SK-N-MC (cell line): ENCODE measurements around the gene MSTO1.
"Not testable (repeated sequence)": the region's sequence is repeated elsewhere in the genome, so short reads cannot be mapped to it uniquely, and the experiment has no call there.

ENCODE experiments used
- DNase-seq: peaks from one replicate; pipeline ENCODE4 v3.0.0-alpha.2; 2011; ENCODE audit warnings: low read depth, low spot score
- H3K27ac ChIP-seq: fragments of 200-600 bp; sonication (generic); 2 replicates; pipeline ENCODE4 v1.5.1; 2016; ENCODE audit warnings: mixed run types
- H3K36me3 ChIP-seq: fragments of 200-600 bp; sonication (generic); 2 replicates; pipeline ENCODE4 v1.6.1; 2017; ENCODE audit warnings: antibody characterized with exemption, low read length, mixed read lengths; ENCODE audit not compliant: insufficient read depth
- H3K4me3 ChIP-seq: fragments of 200-600 bp; sonication (generic); 2 replicates; pipeline ENCODE4 v1.5.1; 2016
- H3K9ac ChIP-seq: fragments of 200-600 bp; sonication (generic); 2 replicates; pipeline ENCODE4 v1.8.0; 2017; ENCODE audit warnings: mixed run types, mixed read lengths; ENCODE audit not compliant: insufficient read length
- H3K9me3 ChIP-seq: fragments of 200-600 bp; sonication (generic); 2 replicates; pipeline ENCODE4 v1.6.1; 2017; ENCODE audit warnings: low read depth, mild to moderate bottlenecking, antibody characterized with exemption, low read length, moderate library complexity, mixed read lengths
- EZH2 ChIP-seq: fragments of 200-600 bp; sonication (generic); IDR thresholded peaks from one replicate; pipeline ENCODE4 v1.6.1; 2017; ENCODE audit warnings: antibody characterized with exemption
- FOXP2 ChIP-seq: optimal IDR thresholded peaks from 2 replicates; pipeline ENCODE3; 2011; ENCODE audit warnings: mild to moderate bottlenecking, moderate library complexity; ENCODE audit not compliant: insufficient read depth; ENCODE audit errors: extremely low read length, control extremely low read depth
- POLR2AphosphoS5 ChIP-seq: IDR thresholded peaks from 2 replicates; pipeline ENCODE4 v1.6.1; 2012; ENCODE audit warnings: mild to moderate bottlenecking, low read depth, low read length, borderline replicate concordance

MSTO1 gene

DNA sequence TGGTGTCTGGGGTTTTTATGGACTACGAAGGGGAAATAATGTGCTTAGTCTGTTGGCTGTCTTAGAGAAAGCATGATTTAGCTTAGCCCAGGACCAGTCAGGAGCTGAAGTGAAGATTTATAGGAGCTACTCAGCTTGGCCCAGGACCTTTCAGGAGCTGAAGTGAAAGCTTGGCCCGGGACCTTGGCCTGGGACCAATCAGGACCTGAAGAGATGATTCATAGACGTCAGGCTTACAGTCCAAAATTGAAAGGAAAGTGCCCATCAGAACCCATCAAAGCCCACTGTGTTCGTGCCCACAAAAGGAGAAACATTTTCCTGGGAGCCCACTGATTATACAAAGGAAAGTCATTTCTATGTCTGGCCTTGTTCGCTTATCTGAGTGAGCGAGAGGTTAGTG, 35.6 kb downstream of the MSTO1 start:
- Histone ChIP-seq H3K27ac (peak overlapping the region; percentile 55), H3K4me3 (no peak overlapping the region), H3K36me3 (no peaks in the 10 kb centered on the region; the same call in 1 of the 2 replicates), H3K9ac (no peak overlapping the region), H3K9me3 (peaks cover 10% of the 10 kb centered on the region; the same call in 1 of the 2 replicates)
- no peak for TF ChIP-seq FOXP2
- no peak for TF ChIP-seq POLR2AphosphoS5
- TF ChIP-seq EZH2, result no peak
- DNase-seq, result no peak

DNA sequence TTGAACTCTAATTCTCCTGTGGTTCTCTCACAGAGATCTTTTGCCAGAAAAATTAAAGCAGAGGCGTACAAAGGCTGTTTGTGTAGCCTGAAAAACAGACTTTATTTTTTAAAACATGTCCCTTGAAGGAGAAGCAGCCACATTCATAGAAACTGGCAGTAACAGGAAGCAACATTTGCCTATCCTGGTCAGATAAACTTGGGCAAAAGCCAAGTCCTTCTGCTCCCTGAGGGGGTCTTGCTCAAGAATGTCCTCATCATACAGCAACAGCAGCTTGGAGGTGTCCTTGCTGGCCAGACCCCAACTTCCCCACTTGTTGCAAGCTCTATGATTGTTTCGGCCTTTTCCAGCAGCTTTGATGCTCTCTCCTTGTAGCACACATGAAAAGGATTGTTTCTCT, 36.3 kb downstream of the MSTO1 start:
- Histone ChIP-seq H3K9ac (no peak overlapping the region), H3K27ac (peak overlapping the region; percentile 55), H3K36me3 (no peaks in the 10 kb centered on the region; the same call in 1 of the 2 replicates), H3K9me3 (peaks cover 10% of the 10 kb centered on the region; the same call in 1 of the 2 replicates), H3K4me3 (no peak overlapping the region)
- TF ChIP-seq FOXP2 (no peak), EZH2 (no peak), POLR2AphosphoS5 (no peak)
- no peak for DNase-seq

DNA sequence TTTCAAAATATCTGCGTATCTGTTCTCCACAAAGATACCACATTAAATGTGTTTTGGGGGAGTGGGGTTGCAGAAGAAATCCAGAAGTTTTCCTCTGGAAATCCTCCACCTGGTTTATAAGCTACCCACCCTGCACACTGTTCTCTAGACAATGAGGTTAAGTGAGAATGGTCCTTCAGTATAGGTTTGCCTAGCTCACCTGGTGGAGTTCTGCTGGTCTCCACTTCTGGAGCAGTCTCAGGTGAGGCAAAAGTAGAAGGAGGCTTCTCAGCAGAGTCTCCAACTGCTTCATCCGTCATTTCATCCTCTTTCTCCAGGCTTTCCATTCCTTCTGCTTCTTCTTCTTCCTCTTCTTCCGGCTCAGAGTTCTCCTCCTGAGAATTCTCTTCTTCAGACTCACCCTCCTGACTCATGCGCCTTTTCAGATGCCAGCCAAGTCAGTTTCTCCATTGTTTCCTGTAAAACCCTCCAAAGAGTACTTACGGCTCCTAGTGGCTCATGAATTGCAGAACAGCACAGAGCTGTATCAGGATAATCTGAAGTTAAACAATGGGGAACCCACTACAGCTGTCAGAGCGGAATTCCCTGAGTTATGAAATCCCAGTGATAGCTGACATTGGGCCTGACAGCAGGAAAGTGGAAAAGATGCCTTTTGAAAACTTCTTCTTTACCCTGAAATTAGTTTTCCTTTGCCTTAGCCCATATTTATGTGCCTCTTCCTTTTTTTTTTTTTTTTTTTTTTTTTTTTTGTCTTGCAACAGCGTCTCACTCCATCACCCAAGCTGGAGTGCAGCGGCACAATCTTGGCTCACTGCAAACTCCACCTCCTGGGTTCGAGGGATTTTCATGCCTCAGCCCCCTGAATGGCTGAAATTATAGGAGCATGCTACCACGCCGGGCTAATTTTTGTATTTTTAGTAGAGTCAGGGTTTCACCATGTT, 38.5 kb downstream of the MSTO1 start:
- no peaks in the 10 kb centered on the region for H3K36me3 ChIP-seq
- peaks cover 4% of the 10 kb centered on the region; the same call in 1 of the 2 replicates for H3K9me3 ChIP-seq
- peak overlapping the region; percentile 80 for H3K27ac ChIP-seq
- peak overlapping the region; percentile 56 for H3K4me3 ChIP-seq
- H3K9ac ChIP-seq, result no peak overlapping the region
- no peak for TF ChIP-seq POLR2AphosphoS5
- no peak for TF ChIP-seq FOXP2
- TF ChIP-seq EZH2, result no peak
- peak; percentile 80 for DNase-seq

GRCh38 chr1:155649676-155650075, 39.7 kb downstream of the MSTO1 start:
- Histone ChIP-seq H3K9ac (no peak overlapping the region), H3K27ac (no peak overlapping the region), H3K4me3 (no peak overlapping the region), H3K9me3 (no peaks in the 10 kb centered on the region), H3K36me3 (no peaks in the 10 kb centered on the region)
- no peak for DNase-seq
- TF ChIP-seq FOXP2 (no peak), POLR2AphosphoS5 (no peak), EZH2 (no peak)

GRCh38 chr1:155650231-155650757, 40.3 kb downstream of the MSTO1 start:
- Histone ChIP-seq H3K36me3 (no peaks in the 10 kb centered on the region), H3K9ac (no peak overlapping the region), H3K9me3 (no peaks in the 10 kb centered on the region), H3K4me3 (no peak overlapping the region), H3K27ac (0 out of 2 replicates have a peak overlapping the region, but pooled peaks have one; percentile 3)
- TF ChIP-seq FOXP2 (no peak), EZH2 (no peak), POLR2AphosphoS5 (no peak)
- DNase-seq, result no peak

GRCh38 chr1:155651861-155652661, 42.0 kb downstream of the MSTO1 start:
- TF ChIP-seq FOXP2 (no peak), EZH2 (no peak), POLR2AphosphoS5 (no peak)
- peak overlapping the region; percentile 73 for H3K4me3 ChIP-seq
- no peaks in the 10 kb centered on the region for H3K9me3 ChIP-seq
- H3K9ac ChIP-seq, result peak overlapping the region; percentile 59
- DNase-seq, result no peak
- H3K36me3 ChIP-seq, result no peaks in the 10 kb centered on the region
- peak overlapping the region; percentile 81 for H3K27ac ChIP-seq

GRCh38 chr1:155652951-155653350, 42.9 kb downstream of the MSTO1 start:
- Histone ChIP-seq H3K9me3 (no peaks in the 10 kb centered on the region), H3K27ac (no peak overlapping the region), H3K9ac (no peak overlapping the region), H3K4me3 (no peak overlapping the region), H3K36me3 (no peaks in the 10 kb centered on the region)
- no peak for DNase-seq
- TF ChIP-seq POLR2AphosphoS5 (no peak), EZH2 (no peak), FOXP2 (no peak)

GRCh38 chr1:155657463-155657862, 47.4 kb downstream of the MSTO1 start:
- no peaks in the 10 kb centered on the region for H3K9me3 ChIP-seq
- 0 out of 2 replicates have a peak overlapping the region, but pooled peaks have one; percentile 17 for H3K27ac ChIP-seq
- H3K4me3 ChIP-seq, result no peak overlapping the region
- H3K36me3 ChIP-seq, result peaks cover 37% of the 10 kb centered on the region
- no peak for TF ChIP-seq EZH2
- no peak; the same call in 1 of the 2 replicates for TF ChIP-seq POLR2AphosphoS5
- TF ChIP-seq FOXP2, result no peak
- no peak overlapping the region for H3K9ac ChIP-seq
- no peak for DNase-seq

- not testable (repeated sequence) for H3K4me3 ChIP-seq, H3K9me3 ChIP-seq, H3K27ac ChIP-seq, H3K9ac ChIP-seq, DNase-seq
- peaks cover 63% of the 10 kb centered on the region for H3K36me3 ChIP-seq
Measured at GRCh38 chr1:155661239-155661638, 51.2 kb downstream of the MSTO1 start.
